IPS-11a (cell line): ENCODE results near the gene RELL2.

Experiments used
- H3K4me3 ChIP-seq: one replicate; pipeline ENCODE4 v1.5.1; 2013; ENCODE audit warnings: low read depth, low read length, control low read depth

Gene RELL2

DNA sequence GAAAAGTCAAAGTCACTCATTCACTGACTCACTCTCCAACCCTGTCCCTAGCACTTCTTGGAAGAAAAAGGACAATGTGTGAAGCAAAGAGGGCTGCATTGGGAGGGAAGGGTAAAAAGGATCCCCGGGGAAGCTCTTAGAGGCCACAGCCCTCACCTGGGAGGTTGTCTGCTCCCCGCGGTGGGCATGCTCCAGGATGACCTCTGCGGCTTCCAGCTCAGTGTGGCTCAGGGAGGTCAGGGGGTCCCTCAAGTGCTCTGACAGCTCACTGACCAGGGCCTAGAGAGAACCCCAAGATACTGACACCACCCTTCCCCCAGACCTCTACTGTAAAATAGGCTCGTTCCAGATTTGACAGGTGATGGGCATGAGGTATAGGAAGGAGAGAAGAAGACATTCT is 10.4 kb downstream of the RELL2 start:
- no peak overlapping the region for H3K4me3 ChIP-seq

DNA sequence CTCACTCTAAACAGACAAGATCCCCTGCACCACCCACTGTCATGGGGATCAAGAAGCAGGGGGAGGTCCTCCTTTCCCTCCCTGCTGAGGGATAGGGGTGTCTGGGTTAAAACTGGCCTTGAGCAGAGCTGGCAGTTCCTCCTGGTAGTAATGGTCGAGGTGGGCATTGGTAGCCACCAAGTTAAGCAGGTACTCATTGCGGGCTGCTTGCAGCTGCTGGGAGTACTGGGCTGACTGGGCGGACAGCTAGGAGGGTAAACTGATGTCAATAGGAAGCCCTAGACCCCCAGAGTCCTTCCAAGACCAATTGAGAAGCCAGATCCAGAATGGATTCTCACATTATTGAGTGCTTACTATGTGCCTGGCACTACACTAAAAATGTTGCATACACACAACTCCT is 11.1 kb downstream of the RELL2 start:
- no peak overlapping the region for H3K4me3 ChIP-seq

DNA sequence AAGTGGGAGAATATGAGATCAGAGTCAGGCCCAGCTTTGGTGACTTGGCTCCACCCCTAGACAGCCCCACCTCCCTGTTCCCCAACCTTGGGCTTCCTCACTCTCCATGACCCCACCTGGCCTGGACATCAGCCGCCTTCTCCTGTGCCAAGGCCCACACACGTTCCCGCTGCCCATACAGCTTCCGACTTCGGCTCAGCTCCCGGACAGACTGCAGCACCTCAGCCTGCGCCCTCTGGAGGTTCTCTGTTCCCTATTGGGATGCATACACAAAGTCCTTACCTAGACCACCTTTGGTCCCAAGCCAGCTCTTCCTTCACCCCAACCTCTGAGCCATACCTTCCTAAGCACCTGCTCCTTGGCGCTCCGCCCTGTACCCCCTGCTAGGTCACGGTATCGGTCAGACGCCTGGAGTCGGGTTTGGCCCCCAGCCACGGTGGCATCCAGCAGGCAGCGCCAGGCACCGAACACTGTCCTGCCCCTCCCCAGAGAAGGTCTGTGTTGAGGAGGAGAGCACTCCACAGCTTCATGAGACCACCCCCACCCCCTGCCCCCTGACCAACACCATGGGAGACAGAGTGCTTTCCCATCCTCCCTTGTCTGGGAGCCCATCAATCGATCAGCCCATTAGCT is 12.4 kb downstream of the RELL2 start:
- H3K4me3 ChIP-seq: no peak overlapping the region

DNA sequence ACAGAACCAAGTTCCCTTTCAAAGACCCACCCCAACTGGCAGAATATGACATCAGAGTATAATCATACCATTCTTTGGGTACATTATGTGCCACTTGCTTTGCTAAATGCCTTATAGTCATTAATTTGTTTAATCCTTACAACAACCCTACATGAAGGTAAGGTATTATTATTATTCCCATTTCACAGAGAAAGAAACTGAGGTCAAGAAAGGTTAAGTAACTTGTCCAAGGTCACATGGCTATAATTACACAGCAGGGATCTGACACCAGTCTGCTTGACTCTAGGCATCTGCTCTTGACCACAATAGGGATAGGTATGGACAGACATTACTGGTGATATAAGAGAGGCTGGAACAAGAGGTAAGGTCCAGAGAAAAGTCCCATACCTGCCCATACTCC is 13.2 kb downstream of the RELL2 start:
- H3K4me3 ChIP-seq: no peak overlapping the region

DNA sequence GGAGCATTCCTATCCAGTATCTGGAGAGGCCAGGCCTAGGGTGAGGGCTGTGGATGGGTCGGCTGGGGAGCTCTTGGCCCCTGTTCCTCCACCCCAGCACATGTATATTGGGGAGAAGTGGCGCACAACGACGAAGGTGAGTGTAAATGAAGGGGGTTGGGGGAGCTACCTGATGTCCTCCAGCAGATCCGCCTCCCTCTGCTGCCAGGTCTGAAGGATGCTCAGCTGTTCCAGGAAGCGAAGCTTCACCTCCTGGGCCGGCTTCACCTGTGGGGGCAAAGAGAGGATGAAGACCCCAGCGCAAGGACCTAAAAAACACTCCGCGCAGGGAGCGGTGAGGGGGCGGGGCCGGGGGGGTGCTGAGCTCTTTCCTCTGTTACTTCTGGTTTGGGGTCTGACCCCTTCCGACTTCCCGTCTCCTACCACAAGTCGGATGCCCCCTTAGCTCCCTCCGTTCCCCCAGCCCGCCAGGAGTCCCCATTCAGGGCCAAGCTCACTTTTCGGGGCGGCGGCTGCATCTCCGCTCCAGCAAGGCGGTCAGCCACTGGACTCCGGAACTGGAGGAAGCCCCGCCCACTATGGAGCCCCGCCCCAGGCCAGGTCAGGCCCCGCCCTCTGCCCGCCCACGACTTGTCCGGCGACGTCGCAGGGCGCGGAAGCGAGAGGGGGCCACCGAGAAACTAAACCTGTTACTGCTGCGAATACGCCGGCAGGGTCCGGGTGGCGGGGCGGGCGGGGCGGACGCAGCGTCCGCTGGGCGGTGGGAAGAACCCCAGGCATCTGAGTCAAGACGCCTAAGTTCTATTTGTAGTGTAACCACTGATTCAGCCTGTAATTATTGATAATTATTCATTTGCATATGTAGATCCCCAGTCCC is 14.3 kb downstream of the RELL2 start, which contains the start of gene FCHSD1:
FCHSD1 (minus strand) TSS at position 568 of the 877 bp plus-strand sequence; CDS start at position 518, 50 bp downstream.
- H3K4me3 ChIP-seq: peak within 1 kb of the TSS; percentile 63

DNA sequence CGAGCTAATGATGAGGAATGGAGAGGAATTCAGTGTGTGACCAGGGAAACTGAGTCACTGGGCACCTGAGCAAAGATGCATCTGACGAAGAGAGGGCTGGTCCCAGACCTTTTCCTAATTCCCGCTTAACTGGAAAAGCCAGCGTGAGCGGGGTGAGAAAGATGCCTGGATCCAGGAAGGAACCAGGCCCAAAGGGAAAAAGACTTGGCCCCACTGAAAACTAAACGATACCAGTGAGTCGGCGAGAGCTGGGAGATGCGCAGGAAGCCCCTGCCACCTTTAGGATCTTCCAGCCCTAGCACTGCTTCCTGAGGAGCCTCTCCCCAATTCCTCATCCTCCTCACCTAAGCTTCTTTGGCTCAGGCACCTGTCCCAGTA is 14.9 kb downstream of the RELL2 start:
- H3K4me3 ChIP-seq: peak overlapping the region; percentile 18

DNA sequence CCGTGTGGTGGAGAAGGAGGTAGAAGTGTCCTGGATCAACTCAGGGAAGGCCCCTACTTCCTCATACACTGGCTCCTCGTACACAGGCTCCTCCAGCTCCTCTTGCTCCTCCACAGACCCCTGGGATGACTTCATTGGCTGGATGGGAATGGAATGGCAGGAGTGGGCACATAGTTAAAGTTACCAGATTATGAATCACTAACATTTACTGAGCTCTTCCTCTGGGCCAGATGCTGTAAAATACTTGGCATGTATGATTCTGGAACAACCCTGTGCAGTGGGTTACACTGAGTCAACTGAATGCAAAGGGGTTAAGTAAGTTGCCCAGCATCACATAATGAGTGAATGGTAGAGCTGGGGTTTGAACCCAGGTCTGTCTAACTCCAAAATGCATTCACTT is 17.5 kb downstream of the RELL2 start:
- H3K4me3 ChIP-seq: no peak overlapping the region

DNA sequence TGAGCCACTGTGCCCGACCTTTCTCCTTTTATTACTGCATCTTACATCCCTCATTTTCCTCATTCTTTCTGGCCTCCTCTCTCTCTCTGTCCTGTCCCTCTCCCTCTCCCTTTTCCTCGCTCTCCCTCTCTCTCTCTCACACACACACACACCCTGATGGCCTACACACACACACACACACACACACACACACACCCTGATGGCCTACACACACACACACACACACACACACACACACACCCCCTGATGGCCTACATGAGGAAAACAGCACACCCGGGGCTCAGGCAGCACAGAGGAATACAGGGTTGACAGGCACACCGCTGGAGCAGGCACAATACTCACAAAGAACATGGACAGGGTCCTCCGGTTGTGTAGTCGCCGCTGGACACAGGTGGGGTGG is 18.2 kb downstream of the RELL2 start:
- H3K4me3 ChIP-seq: no peak overlapping the region

DNA sequence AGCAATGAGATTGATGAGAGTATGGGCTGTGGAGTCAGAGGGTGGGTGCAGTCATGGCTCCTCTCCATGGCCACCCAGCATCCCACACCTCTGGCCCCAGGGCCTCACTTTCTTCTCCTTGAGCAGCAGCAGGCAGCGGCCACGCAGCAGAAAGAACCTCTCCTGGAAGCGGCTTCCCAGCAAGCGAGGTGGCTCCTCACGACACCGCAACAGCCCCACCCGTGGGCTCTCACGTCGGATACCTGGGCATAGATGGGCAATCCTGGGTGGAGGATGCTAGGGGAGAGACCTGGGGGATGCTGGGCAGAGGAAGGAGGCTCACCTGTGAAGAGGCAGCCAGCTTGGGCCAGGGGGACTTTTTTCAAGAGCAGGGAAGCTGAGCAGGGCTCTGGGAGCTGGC is 19.6 kb downstream of the RELL2 start:
- H3K4me3 ChIP-seq: no peak overlapping the region

DNA sequence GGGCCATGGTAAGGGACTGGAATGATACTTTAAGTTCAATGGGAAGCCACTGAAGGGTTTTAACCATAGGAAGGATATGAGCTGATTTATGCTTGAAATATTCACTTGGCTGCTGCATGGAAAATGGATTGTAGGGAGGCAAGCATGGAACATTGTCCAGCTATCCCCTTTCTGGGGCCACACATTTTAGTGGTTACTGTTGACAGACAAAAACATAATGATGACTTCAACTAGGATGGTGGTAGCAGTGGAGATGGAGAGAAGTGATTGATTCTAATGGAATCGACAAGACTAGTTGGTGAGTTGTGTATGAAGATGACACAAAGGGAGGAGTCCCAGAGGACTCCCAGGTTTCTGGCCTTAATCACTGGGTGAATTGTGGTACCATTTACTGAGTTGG is 20.6 kb downstream of the RELL2 start:
- no peak overlapping the region for H3K4me3 ChIP-seq

DNA sequence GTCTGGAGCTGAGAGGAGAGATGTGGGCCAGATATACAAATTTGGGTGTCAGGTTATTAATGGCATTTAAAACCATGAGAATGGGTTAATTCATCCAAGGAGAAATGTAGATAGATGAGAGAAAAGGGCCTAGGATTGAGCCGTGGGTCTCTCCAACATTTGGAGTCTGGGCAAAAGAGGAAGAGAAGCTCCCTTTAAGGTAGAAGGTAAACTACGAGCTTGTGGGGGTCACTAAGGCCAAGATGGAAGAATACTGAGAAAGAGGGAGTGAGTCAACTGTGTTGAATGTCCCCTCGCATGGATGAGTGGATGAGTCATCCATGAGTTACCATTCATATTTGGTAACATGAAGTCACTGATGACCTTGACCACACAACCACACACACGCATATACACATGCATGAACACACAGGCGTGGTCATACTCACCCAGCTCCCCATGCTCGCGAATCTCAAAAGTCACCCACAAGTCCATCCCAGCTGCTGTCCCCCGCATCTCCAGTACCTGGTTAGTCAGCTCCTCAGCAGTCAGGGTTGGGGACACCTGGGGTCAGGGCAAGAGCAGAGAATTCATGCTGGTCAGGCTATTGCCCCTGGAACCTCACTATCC is 21.2 kb downstream of the RELL2 start:
- H3K4me3 ChIP-seq: no peak overlapping the region

DNA sequence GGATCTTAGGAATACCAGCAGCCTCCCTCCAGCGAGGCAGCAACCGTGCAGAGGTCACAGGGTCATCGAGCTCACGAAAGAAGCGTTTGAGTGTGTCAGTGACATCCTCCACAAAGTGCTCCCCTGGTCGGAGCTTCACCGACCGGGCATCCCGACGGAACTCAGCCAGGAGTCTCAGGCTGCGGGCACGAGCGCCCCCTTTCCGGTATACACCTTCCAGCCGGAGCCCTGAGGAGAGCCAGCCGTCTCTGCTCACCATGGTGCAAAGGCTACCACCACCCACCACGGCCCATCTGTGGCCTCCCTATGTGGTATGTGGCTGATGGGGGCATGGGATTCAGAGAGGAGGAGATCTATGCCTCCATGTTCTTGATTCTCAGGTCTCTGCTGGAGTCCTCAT is 25.2 kb downstream of the RELL2 start:
- no peak overlapping the region for H3K4me3 ChIP-seq

DNA sequence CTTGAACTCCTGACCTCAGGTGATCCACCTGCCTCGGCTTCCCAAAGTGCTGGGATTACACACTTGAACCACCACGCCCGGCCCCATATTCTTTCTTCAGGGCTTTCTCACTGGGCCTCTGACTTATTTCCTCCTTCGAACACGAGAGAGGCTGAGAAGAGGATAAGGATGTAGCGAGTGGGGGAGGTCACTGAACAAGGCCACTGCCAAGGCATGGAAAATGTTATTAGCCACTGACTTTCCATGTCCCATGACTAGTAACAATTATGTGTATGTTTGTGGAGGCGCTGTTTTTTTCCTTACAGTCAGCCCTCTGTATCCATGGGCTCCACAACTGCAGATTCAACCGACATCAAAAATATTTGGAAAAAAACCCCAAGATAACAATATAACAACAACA is 26.7 kb downstream of the RELL2 start:
- H3K4me3 ChIP-seq: no peak overlapping the region

DNA sequence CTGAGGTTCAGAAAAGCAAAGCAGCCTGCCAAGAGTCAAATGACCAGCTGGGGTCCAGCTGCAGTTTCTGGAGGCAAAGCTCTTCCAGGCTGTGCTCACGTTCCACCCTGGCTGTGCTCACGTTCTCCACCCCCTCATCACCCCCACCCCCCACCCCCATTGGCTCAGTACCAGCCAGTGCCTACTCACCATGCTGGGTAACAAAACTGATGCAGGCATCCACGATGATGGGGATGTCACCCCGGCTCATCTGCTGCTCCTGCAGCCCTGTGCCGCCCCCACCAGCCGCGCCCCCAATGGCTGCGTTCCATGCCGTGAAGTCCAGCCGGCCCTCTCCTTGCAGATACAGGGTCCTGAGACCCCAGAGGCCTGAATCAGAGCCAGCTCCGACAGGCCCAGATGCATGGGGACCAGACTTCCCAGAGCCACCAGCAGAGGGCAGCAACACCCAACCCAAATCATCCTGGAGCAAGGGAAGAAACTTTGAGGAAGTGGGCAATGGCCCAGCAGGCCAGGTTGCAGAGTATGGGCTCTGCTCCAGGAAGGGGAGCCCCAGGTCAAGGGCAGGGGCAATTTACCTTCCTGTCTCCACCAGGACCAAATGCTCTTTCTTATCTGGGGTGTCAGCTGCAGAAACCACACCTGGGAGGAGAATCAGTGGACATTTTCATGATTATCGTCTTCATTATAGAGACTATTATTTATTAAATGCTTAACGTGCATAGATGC is 28.1 kb downstream of the RELL2 start:
- H3K4me3 ChIP-seq: no peak overlapping the region

DNA sequence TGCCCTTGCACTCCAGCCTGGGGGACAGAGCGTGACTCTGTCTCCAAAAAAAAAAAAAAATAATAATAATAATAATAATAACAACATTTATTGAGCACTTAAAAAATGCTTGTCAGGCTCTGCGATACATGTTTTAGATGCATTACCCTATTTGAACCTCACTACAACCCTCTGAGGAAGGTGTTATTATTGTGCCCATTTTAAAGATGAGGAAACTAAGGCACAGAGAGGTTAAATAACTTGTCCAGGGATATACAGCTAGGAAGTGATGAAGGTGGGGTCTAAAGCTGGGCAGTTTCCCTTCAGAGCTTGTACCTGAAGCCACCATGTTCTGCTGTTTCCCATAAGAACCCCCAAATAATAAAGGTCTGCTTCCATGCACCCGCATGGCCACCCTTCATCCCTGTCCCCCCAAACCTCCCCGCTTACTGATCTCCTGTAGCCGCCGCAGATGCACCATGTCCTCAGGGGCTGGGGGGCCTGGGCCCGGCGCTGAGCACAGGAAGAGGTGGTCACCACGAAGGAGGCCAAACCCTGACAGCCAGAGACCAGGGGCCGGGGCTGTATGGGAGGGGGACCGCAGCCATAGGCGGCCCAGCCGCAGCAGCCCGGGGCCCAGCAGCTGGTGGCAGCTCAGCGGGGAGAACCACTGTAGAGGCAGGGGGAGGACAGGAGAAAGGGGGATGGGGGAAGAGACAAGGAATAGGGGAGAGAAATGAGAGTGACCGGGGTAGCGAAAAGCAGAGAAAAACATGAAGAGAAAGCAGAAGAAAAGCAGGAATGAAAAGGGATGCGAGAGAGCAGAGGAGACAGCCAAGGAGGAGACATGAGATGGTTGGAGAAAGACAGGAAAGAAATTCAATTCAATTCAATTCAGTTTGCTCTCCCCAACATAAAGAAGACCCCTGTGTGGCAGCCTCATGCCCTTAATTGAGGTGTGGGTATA is 29.5 kb downstream of the RELL2 start:
- H3K4me3 ChIP-seq: no peak overlapping the region

DNA sequence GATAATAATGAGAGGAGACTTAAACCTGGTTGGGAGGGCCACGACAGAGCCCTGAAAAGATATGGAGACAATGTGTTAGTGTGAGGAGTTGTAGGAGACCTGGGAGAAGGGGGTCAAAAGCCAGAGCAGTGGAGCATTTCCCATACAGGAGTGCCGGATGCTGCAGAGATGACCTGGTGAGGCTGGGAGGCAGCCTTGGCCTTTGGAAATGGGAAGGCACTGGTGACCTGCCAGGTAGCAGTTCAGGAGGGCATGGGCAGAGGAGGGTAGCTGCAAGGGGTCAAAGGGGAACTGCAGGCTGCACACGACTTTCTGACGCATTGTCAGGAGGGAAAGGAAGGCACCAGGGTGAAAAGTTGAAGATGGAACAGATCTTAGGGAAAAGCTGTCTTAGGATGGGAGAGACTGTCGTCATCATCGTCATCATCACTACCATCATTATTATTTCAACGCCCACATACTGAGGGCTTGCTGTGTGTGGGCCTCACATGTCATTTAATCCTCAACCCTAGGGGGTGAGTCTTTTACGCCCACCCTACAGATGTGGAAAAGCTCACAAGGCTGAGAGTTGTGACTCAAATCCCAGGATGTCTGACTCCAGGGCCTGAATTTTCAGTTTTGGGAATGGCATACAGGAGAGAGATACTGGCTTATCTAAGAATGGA is 31.9 kb downstream of the RELL2 start:
- no peak overlapping the region for H3K4me3 ChIP-seq

DNA sequence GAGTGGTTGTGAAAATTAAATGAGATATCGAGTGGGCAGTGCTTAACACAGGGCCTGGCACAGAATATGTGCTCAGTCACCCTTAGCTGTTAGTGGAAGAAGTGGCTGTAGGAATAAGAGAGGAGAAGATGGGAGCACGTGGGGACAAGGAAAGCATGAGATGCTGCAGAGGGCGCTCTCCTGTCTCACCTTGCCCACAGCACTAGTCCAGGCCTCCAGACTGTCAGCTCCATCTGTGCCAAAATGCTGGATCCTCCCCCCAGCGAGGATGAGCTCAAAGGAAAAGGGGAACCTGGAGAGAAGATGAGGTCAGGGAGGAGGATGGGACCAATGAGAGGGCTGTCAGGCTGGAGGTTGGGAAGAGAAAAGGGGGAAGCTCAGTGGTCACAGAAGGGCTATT is 32.7 kb downstream of the RELL2 start:
- H3K4me3 ChIP-seq: no peak overlapping the region

DNA sequence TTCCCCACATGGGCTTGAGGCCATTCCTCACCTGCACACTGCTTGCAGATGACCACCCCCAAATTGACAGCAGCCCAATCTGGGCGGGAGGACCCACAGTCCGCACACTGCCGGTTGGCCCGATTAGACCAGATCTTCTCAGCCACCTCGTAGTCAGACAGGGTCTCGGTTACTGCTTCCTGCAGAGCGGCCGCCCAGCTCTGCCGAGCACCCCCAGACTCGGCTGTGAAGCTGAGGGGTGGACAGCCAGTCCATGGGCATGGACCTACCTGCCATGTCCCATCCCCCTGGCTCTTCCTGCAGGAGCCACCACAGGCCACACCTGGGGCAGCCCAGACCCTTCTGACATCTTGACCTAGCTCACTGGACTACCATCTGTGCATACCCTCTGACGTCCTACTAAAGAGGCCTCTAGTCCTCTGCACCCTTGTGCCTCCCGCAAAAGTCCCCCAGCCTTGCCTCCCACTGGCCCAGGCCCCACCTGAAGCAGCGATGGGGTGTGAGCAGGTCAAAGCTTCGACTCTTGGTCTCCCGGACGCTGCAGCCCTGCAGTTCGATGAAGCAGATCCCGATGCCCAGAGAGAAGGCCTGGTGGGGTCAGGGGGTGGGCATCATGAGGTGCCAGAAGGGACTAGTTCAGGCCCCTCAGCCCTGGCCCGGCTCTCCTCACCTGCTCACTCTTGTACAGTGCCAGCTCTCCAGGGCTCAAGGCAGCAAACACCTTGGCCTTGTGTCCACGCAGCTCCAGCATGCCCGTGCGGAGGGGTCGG is 35.5 kb downstream of the RELL2 start:
- H3K4me3 ChIP-seq: no peak overlapping the region
